Activated B cell treated with CpG ODN at 0.5 μM for 24 hours (primary cell): ENCODE measurements around the gene UBAP2L. TPM values are rescaled to one million over a fixed set of nuclear protein-coding genes. Genes with fewer than 3 reads are reported as not detected.
"Not testable (repeated sequence)": the region's sequence is repeated elsewhere in the genome, so short reads cannot be mapped to it uniquely, and the experiment has no call there.

Experiments
- ATAC-seq: fragments of 200-7000 bp; cut with Tn5 transposase; one replicate; pipeline ENCODE4 v1.10.0; 2021; ENCODE audit warnings: low read depth, mild to moderate bottlenecking, moderate library complexity
- CTCF ChIA-PET: fragments of 350-600 bp; sonication (Branson Sonifier 250); formaldehyde crosslinking; loops from one replicate; lab custom pipeline; 2021; ENCODE audit warnings: antibody characterized with exemption; lab: Charles Lee
- POLR2A ChIA-PET: fragments of 350-600 bp; sonication (Branson Sonifier 250); formaldehyde crosslinking; loops from one replicate; lab custom pipeline; 2021; ENCODE audit warnings: antibody characterized with exemption; lab: Charles Lee
- DNase-seq: peaks from one replicate; pipeline ENCODE4 v3.0.0; 2022
- H3K27ac Mint-ChIP-seq: one replicate; pipeline ENCODE4 v1.8.0; 2020; ENCODE audit warnings: mixed read lengths
- H3K27me3 Mint-ChIP-seq: one replicate; pipeline ENCODE4 v1.8.0; 2021; ENCODE audit warnings: mixed read lengths
- H3K36me3 Mint-ChIP-seq: one replicate; pipeline ENCODE4 v1.8.0; 2021; ENCODE audit warnings: low read depth, mixed read lengths
- H3K4me1 Mint-ChIP-seq: one replicate; pipeline ENCODE4 v1.8.0; 2021; ENCODE audit warnings: mixed read lengths
- H3K4me3 Mint-ChIP-seq: one replicate; pipeline ENCODE4 v1.8.0; 2020; ENCODE audit warnings: mild to moderate bottlenecking, mixed read lengths
- H3K9me3 Mint-ChIP-seq: one replicate; pipeline ENCODE4 v1.8.0; 2020; ENCODE audit warnings: mixed read lengths
- intact Hi-C: fragments of 100-400 bp; cut with micrococcal nuclease; formaldehyde crosslinking; loops from one replicate; pipeline ENCODE4 v1.15.1; 2024
- total RNA-seq: library from RNA; stranded (reverse); gene quantifications from 2 replicates; pipeline ENCODE4 v1.2.3, GENCODE V29; 2022
- TF ChIP-seq, protein P1 (sequence below): fragments of 200-600 bp; IDR thresholded peaks from one replicate; pipeline ENCODE4 v1.8.0; 2022; ENCODE audit warnings: antibody characterized with exemption, mild to moderate bottlenecking

The UBAP2L gene
- total RNA-seq, 1 donor from 2014 or later = 234 TPM

DNA sequence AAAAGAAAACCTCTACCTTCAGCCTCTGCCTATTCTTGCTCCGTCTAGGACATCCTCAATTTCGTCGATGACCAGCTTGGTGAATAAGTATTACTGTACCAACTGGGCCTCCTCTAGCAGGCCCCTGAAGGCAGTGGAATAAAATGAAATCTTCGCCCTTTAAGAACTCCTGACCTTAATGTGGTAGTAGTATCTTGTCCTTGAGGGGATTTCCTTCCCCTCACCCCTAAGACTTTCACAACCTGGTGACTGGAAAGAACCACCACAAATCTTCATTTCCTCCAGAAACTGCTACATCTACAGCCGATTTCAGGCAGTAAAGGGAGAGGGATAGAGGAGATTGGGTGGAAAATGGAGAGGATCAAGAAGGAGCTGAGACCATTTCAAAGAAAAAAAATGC is 50.1 kb downstream of the UBAP2L start:
- Mint-ChIP-seq H3K27me3 (no peaks in the 10 kb centered on the region), H3K27ac (peak overlapping the region; percentile 97), H3K36me3 (peaks cover 66% of the 10 kb centered on the region), H3K9me3 (no peaks in the 10 kb centered on the region), H3K4me3 (peak overlapping the region; percentile 48), H3K4me1 (peaks cover 39% of the 10 kb centered on the region)
- ATAC-seq = no peak
- ChIA-PET CTCF (interaction anchor here (1.2 to 1.6 kb wide), 5 partner anchors 71 to 472 kb away, joined by 3 to 24 read pairs (median 4); partner anchors contain the start of gene TPM3), POLR2A (interaction anchor here (2.2 kb wide), 1 partner anchor 280 kb away, joined by 14 read pairs; the partner anchor contains the start of gene RPS27)
- intact Hi-C loops = no loop called here
- DNase-seq = no peak
- TF ChIP-seq, protein P1, sequence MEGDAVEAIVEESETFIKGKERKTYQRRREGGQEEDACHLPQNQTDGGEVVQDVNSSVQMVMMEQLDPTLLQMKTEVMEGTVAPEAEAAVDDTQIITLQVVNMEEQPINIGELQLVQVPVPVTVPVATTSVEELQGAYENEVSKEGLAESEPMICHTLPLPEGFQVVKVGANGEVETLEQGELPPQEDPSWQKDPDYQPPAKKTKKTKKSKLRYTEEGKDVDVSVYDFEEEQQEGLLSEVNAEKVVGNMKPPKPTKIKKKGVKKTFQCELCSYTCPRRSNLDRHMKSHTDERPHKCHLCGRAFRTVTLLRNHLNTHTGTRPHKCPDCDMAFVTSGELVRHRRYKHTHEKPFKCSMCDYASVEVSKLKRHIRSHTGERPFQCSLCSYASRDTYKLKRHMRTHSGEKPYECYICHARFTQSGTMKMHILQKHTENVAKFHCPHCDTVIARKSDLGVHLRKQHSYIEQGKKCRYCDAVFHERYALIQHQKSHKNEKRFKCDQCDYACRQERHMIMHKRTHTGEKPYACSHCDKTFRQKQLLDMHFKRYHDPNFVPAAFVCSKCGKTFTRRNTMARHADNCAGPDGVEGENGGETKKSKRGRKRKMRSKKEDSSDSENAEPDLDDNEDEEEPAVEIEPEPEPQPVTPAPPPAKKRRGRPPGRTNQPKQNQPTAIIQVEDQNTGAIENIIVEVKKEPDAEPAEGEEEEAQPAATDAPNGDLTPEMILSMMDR = no peak

DNA sequence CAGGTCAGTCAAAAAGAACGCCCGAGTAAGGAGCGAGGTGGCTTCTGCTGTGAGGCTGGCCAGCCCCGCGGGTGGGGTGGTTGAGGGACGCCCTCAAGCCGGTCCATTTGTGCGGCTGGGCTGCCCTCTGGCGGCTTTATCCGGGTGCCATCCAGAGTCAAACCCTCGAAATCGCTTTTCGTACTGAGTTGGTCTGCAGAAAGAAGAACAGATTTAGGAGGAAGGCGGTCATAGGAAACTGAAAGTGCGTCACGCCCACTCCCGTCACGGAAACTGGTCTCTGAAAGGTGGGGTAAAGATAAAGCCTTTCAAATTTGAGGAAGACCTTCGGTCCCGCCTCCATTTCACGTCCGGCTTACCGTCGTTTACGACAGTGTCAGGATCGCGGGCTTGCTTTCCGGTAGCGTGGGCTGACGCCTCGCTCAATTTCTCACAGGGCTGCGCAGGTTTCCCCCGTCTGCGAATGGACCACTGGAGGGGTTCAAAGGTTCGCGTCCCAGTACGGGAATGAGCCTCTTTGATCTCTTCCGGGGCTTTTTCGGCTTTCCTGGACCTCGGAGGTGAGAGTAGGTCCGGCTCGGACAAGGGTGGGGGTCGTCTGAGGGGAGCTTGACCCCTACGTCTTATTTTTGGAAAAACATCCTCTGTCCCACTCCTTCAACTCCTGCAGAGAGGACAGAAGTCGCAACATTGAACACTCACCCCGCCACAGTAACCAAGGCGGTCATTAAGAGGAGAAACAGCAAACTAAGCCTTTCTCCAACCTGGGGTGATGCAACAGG is 51.7 kb downstream of the UBAP2L start, which contains the start of gene HAX1:
Gene HAX1 (plus strand): TSS at position 413 of the 782 bp plus-strand sequence. CDS start 95 bp downstream, at position 508.
- H3K4me1 Mint-ChIP-seq = peaks cover 39% of the 10 kb centered on the region
- ChIA-PET POLR2A (interaction anchor here (0.5 to 2.2 kb wide), 21 partner anchors 51 to 1472 kb away, joined by 3 to 14 read pairs (median 4); partner anchors contain the start of genes ATP8B2, JTB, RPS27 and UBAP2L), CTCF (interaction anchor here (0.5 to 3.5 kb wide), 13 partner anchors 25 to 904 kb away, joined by 3 to 24 read pairs (median 4); partner anchors contain the start of gene TPM3)
- DNase-seq = peak; percentile 88
- peak within 1 kb of the TSS; percentile 96 for H3K4me3 Mint-ChIP-seq
- no peaks in the 10 kb centered on the region for H3K9me3 Mint-ChIP-seq
- H3K27me3 Mint-ChIP-seq = no peaks in the 10 kb centered on the region
- H3K36me3 Mint-ChIP-seq = peaks cover 63% of the 10 kb centered on the region
- intact Hi-C loops = loop anchor here (1.0 to 2.0 kb wide), 17 partner anchors 52 to 762 kb away; partner anchors contain the start of genes CRTC2, DENND4B, GATAD2B and RPS27
- H3K27ac Mint-ChIP-seq = peak within 1 kb of the TSS; percentile 97
- TF ChIP-seq, protein P1 = peak; percentile 46
- peak; percentile 93 for ATAC-seq

DNA sequence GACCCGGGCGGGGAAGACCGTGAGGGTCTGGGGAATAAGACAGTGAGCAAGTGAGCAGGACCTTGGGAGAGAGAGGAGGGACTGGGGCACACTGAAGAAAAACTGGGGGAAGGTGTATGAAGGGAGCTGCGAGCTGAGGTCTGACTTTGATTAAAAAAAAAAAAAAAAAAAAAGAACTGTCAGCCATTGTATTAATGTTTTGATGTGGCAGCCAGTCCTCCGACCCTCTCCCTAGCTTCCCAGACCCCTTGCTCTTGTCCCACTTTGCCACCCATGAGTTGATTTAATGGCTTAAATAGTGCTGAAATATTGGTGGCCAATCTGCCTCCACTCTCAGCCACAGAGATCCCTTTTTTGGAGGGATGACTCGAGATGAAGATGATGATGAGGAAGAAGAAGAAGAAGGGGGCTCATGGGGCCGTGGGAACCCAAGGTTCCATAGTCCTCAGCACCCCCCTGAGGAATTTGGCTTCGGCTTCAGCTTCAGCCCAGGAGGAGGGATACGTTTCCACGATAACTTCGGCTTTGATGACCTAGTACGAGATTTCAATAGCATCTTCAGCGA is 52.3 kb downstream of the UBAP2L start:
- no peaks in the 10 kb centered on the region for H3K27me3 Mint-ChIP-seq
- ChIA-PET CTCF (interaction anchor here (0.5 to 3.5 kb wide), 4 partner anchors 55 to 675 kb away, joined by 3 to 24 read pairs (median 4); no protein-coding TSS in a partner anchor), POLR2A (interaction anchor here (0.5 to 2.2 kb wide), 9 partner anchors 53 to 295 kb away, joined by 3 to 14 read pairs (median 4); partner anchors contain the start of genes JTB, RPS27 and UBAP2L)
- H3K27ac Mint-ChIP-seq = peak overlapping the region; percentile 97
- DNase-seq (no peak), ATAC-seq (no peak)
- intact Hi-C loops = loop anchor here (1.0 to 2.0 kb wide), 17 partner anchors 51 to 762 kb away; partner anchors contain the start of genes CRTC2, DENND4B, GATAD2B and RPS27
- peak overlapping the region; percentile 96 for H3K4me3 Mint-ChIP-seq
- H3K36me3 Mint-ChIP-seq = peaks cover 65% of the 10 kb centered on the region
- H3K9me3 Mint-ChIP-seq = no peaks in the 10 kb centered on the region
- peaks cover 39% of the 10 kb centered on the region for H3K4me1 Mint-ChIP-seq
- TF ChIP-seq, protein P1 = no peak

DNA sequence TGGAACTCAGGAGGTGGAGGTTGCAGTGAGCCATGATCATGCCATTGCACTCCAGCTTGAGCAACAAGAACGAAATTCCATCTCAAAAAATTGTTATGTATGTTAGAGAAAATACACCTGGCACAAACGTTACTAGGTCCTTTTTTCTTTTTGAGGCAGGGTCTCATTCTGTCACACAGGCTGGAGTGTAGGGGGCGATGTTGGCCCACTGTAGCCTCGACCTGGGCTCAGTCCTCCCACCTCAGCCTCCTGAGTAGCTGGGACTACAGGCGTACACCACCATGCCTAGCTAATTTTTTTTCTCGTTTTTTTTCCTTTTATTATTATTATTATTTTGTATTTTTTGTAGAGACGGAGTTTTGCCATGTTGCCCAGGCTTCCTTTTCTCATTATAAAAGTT is 56.0 kb downstream of the UBAP2L start:
- Mint-ChIP-seq H3K9me3 (no peaks in the 10 kb centered on the region), H3K4me3 (no peak overlapping the region), H3K4me1 (peaks cover 29% of the 10 kb centered on the region), H3K36me3 (peaks cover 37% of the 10 kb centered on the region), H3K27me3 (no peaks in the 10 kb centered on the region), H3K27ac (no peak overlapping the region)
- intact Hi-C loops = no loop called here
- TF ChIP-seq, protein P1 = no peak
- ChIA-PET CTCF (interaction anchor here (2.8 kb wide), 1 partner anchor 58 kb away, joined by 15 read pairs; no protein-coding TSS in a partner anchor), POLR2A (no interaction called here)
- DNase-seq = no peak
- no peak for ATAC-seq

DNA sequence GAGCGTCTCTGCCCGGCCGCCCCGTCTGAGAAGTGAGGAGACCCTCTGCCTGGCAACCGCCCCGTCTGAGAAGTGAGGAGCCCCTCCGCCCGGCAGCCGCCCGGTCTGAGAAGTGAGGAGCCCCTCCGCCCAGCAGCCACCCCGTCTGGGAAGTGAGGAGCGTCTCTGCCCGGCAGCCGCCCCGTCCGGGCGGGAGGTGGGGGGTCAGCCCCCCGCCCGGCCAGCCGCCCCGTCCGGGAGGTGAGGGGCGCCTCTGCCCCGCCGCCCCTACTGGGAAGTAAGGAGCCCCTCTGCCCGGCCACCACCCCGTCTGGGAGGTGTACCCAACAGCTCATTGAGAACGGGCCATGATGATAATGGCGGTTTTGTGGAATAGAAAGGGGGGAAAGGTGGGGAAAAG is 66.8 kb downstream of the UBAP2L start:
- H3K36me3 Mint-ChIP-seq, H3K4me1 Mint-ChIP-seq, ATAC-seq, DNase-seq, POLR2A ChIA-PET, H3K4me3 Mint-ChIP-seq, H3K27ac Mint-ChIP-seq, H3K9me3 Mint-ChIP-seq, CTCF ChIA-PET, H3K27me3 Mint-ChIP-seq, intact Hi-C loops: not testable (repeated sequence)
